Gastroesophageal sphincter (tissue), 3 donors: Measurements from ENCODE around the gene BCL11A.

ENCODE experiments used
- CTCF ChIP-seq, 4 experiments: fragments of 200-600 bp in 2 of 4; fragments of 450-650 bp in 2 of 4; sonication (generic) in 1 of 4; IDR thresholded peaks; one replicate each; pipeline ENCODE4 v1.5.1; 2017 to 2019; ENCODE audit warnings: antibody characterized with exemption in 4 of 4, mild to moderate bottlenecking in 2 of 4, moderate library complexity in 2 of 4
- POLR2A ChIP-seq, 2 donors: fragments of 450-650 bp; IDR thresholded peaks; one replicate each; pipeline ENCODE4 v1.6.1; 2017; ENCODE audit warnings: antibody characterized with exemption in 2 of 2, mild to moderate bottlenecking in 2 of 2, moderate library complexity in 1 of 2

DNA sequence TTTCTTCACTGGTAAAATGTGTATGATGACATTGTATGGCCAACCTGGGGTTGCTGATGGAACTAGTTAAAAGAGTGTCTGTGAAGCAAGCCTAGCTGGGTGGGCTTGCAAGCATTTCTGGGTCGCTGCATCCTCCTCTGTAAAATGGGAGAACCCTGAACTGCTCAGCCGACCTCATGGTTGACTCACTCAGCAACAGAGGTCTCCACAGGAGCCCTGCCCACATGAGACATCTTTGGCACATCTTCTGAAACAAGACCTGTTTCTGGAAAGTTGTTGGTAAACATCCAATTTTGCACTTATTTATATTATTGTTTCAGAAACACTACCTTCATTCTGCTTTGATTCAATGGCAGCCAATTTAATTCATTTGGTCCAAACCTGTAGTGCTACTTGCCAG lies 52.6 kb downstream of the BCL11A start:
- no peak for TF ChIP-seq POLR2A (IDR thresholded peaks at IDR 0.05)
- TF ChIP-seq CTCF (IDR thresholded peaks at IDR 0.05), result no peak
